CD4-positive, CD25-positive, alpha-beta regulatory T cell (primary cell): Measurements from ENCODE around the gene PLEKHG2. TPM values are rescaled to one million over a fixed set of nuclear protein-coding genes. Genes with fewer than 3 reads are reported as not detected.

Experiments
- ATAC-seq, 2 donors: fragments of 150-1000 bp; cut with Tn5 transposase; one replicate each; pipeline ENCODE4 v1.10.0; 2021; ENCODE audit warnings: low read depth in 2 of 2, moderate number of reproducible peaks in 2 of 2, moderate library complexity in 1 of 2
- DNase-seq, 3 donors: peaks; one replicate each; pipeline versions ENCODE4 v3.0.0 to v3.0.0-alpha.2; 2012 to 2022; ENCODE audit warnings: mixed read lengths in 1 of 3
- H3K27ac ChIP-seq: one replicate; pipeline ENCODE4 v1.7.0; 2013; ENCODE audit warnings: mild to moderate bottlenecking, low read length; ENCODE audit not compliant: insufficient read depth, poor library complexity, severe bottlenecking
- H3K27me3 ChIP-seq: one replicate; pipeline ENCODE4 v1.7.0; 2013; ENCODE audit warnings: low read length; ENCODE audit not compliant: control insufficient read depth, insufficient read depth
- H3K36me3 ChIP-seq: one replicate; pipeline ENCODE4 v1.7.0; 2013; ENCODE audit warnings: mild to moderate bottlenecking, low read length, moderate library complexity; ENCODE audit not compliant: control insufficient read depth, insufficient read depth
- H3K4me1 ChIP-seq: 2 replicates; pipeline ENCODE4 v1.7.0; 2013; ENCODE audit warnings: mild to moderate bottlenecking, low read length; ENCODE audit not compliant: insufficient read depth, control insufficient read depth, poor library complexity, severe bottlenecking
- H3K4me3 ChIP-seq: one replicate; pipeline ENCODE4 v1.7.0; 2013; ENCODE audit warnings: low read depth, mild to moderate bottlenecking, low read length, moderate library complexity
- H3K9me3 ChIP-seq, 2 experiments: 1 replicate in 1 of 2; 2 replicates in 1 of 2; pipeline ENCODE4 v1.7.0; 2013; ENCODE audit warnings: low read length in 2 of 2, mild to moderate bottlenecking in 1 of 2, moderate library complexity in 1 of 2; ENCODE audit not compliant: control insufficient read depth in 2 of 2
- H3K27ac Mint-ChIP-seq, 3 donors: one replicate each; pipeline ENCODE4 v1.8.0; 2020 to 2022; ENCODE audit warnings: mild to moderate bottlenecking in 3 of 3, mixed read lengths in 3 of 3, moderate library complexity in 2 of 3
- H3K27me3 Mint-ChIP-seq: one replicate; pipeline ENCODE4 v1.8.0; 2022; ENCODE audit warnings: mild to moderate bottlenecking, mixed read lengths
- H3K36me3 Mint-ChIP-seq: one replicate; pipeline ENCODE4 v1.8.0; 2020; ENCODE audit warnings: mixed read lengths
- H3K4me1 Mint-ChIP-seq, 4 donors: one replicate each; pipeline ENCODE4 v1.8.0; 2020 to 2022; ENCODE audit warnings: mixed read lengths in 4 of 4, mild to moderate bottlenecking in 1 of 4
- H3K4me3 Mint-ChIP-seq, 4 donors: one replicate each; pipeline ENCODE4 v1.8.0; 2020 to 2022; ENCODE audit warnings: mild to moderate bottlenecking in 4 of 4, mixed read lengths in 4 of 4, moderate library complexity in 3 of 4
- H3K9me3 Mint-ChIP-seq, 7 donors: one replicate each; pipeline ENCODE4 v1.8.0; 2020 to 2022; ENCODE audit warnings: mixed read lengths in 7 of 7, mild to moderate bottlenecking in 3 of 7, moderate library complexity in 2 of 7
- polyA plus RNA-seq, 4 donors: library from polyadenylated mRNA; unstranded; fragments of 300-500 nt; fragmentation: Illumina TruSeq; gene quantifications; one replicate each; pipeline ENCODE4 v1.2.3, GENCODE V29; 2021
- total RNA-seq: library from RNA; stranded (reverse); gene quantifications from one replicate; pipeline ENCODE4 v1.2.3, GENCODE V29; 2022

Gene PLEKHG2
- total and polyA plus RNA-seq, 5 donors from 2014 or later = 1.3 to 209 (median 3.1) TPM

- Histone ChIP-seq H3K36me3 (peaks cover 25% of the 10 kb centered on the region), H3K27me3 (no peaks in the 10 kb centered on the region), H3K4me1 (no peaks in the 10 kb centered on the region), H3K9me3 (no peaks in the 10 kb centered on the region), H3K4me3 (no peak overlapping the region), H3K27ac (no peak overlapping the region)
- no peak overlapping the region for H3K4me3 Mint-ChIP-seq
- no peak for ATAC-seq
- DNase-seq = no peak
- H3K9me3 Mint-ChIP-seq = no peaks in the 10 kb centered on the region
- H3K27ac Mint-ChIP-seq = peak overlapping the region in 1 of 3 donors; percentile 43
- no peaks in the 10 kb centered on the region for H3K27me3 Mint-ChIP-seq
- H3K36me3 Mint-ChIP-seq = peaks cover 17% of the 10 kb centered on the region
- peaks cover 0 to 10% (median 2%) of the 10 kb centered on the region in 4 donors for H3K4me1 Mint-ChIP-seq
Observed at GRCh38 chr19:39423258-39424086, 11.0 kb downstream of the PLEKHG2 start.

- Histone ChIP-seq H3K4me3 (no peak overlapping the region), H3K27ac (no peak overlapping the region), H3K9me3 (no peaks in the 10 kb centered on the region), H3K27me3 (no peaks in the 10 kb centered on the region), H3K4me1 (no peaks in the 10 kb centered on the region), H3K36me3 (peaks cover 19% of the 10 kb centered on the region)
- Mint-ChIP-seq H3K4me3 (no peak overlapping the region), H3K4me1 (peaks cover 0 to 10% (median 2%) of the 10 kb centered on the region in 4 donors), H3K36me3 (peaks cover 14% of the 10 kb centered on the region), H3K27me3 (no peaks in the 10 kb centered on the region), H3K9me3 (no peaks in the 10 kb centered on the region), H3K27ac (no peak overlapping the region)
- DNase-seq (no peak), ATAC-seq (no peak)
Observed at GRCh38 chr19:39424934-39425333, 12.5 kb downstream of the PLEKHG2 start.

GRCh38 chr19:39425744-39426143 is 13.3 kb downstream of the PLEKHG2 start:
- Histone ChIP-seq H3K27me3 (no peaks in the 10 kb centered on the region), H3K9me3 (no peaks in the 10 kb centered on the region), H3K4me3 (no peak overlapping the region), H3K36me3 (peaks cover 19% of the 10 kb centered on the region), H3K4me1 (peaks cover under 1% of the 10 kb centered on the region), H3K27ac (no peak overlapping the region)
- Mint-ChIP-seq H3K27me3 (no peaks in the 10 kb centered on the region), H3K9me3 (no peaks in the 10 kb centered on the region), H3K36me3 (peaks cover 14% of the 10 kb centered on the region), H3K27ac (peak overlapping the region in 2 of 3 donors; percentile 23 to 27), H3K4me3 (peak overlapping the region in 1 of 4 donors; percentile 14), H3K4me1 (peaks cover 0 to 15% (median 7%) of the 10 kb centered on the region in 4 donors)
- DNase-seq = no peak
- ATAC-seq = no peak

GRCh38 chr19:39426170-39426569 is 13.7 kb downstream of the PLEKHG2 start:
- H3K4me3 Mint-ChIP-seq = peak overlapping the region in 1 of 4 donors; percentile 14
- H3K27me3 Mint-ChIP-seq = no peaks in the 10 kb centered on the region
- H3K36me3 Mint-ChIP-seq = peaks cover 14% of the 10 kb centered on the region
- DNase-seq (no peak), ATAC-seq (no peak)
- Histone ChIP-seq H3K9me3 (no peaks in the 10 kb centered on the region), H3K4me3 (no peak overlapping the region), H3K36me3 (peaks cover 19% of the 10 kb centered on the region), H3K4me1 (peaks cover 4% of the 10 kb centered on the region), H3K27me3 (no peaks in the 10 kb centered on the region), H3K27ac (no peak overlapping the region)
- peak overlapping the region in 2 of 3 donors; percentile 11 to 27 for H3K27ac Mint-ChIP-seq
- H3K4me1 Mint-ChIP-seq = peaks cover 0 to 20% (median 11%) of the 10 kb centered on the region in 4 donors
- H3K9me3 Mint-ChIP-seq = no peaks in the 10 kb centered on the region

GRCh38 chr19:39427707-39428106 is 15.2 kb downstream of the PLEKHG2 start:
- DNase-seq (no peak), ATAC-seq (no peak)
- Mint-ChIP-seq H3K4me1 (peaks cover 0 to 25% (median 14%) of the 10 kb centered on the region in 4 donors), H3K36me3 (peaks cover 14% of the 10 kb centered on the region), H3K27me3 (no peaks in the 10 kb centered on the region), H3K4me3 (no peak overlapping the region), H3K27ac (no peak overlapping the region), H3K9me3 (no peaks in the 10 kb centered on the region)
- Histone ChIP-seq H3K9me3 (no peaks in the 10 kb centered on the region), H3K27ac (no peak overlapping the region), H3K27me3 (no peaks in the 10 kb centered on the region), H3K4me1 (peaks cover 7% of the 10 kb centered on the region), H3K36me3 (peaks cover 15% of the 10 kb centered on the region), H3K4me3 (no peak overlapping the region)

- H3K36me3 Mint-ChIP-seq = peaks cover 21% of the 10 kb centered on the region
- peaks cover 17% of the 10 kb centered on the region for H3K36me3 ChIP-seq
- peaks cover 0 to 33% (median 20%) of the 10 kb centered on the region in 4 donors for H3K4me1 Mint-ChIP-seq
- no peaks in the 10 kb centered on the region for H3K9me3 ChIP-seq
- no peak overlapping the region for H3K27ac ChIP-seq
- ATAC-seq = no peak
- no peak for DNase-seq
- H3K27ac Mint-ChIP-seq = peak overlapping the region in 1 of 3 donors; percentile 91
- peaks cover 9% of the 10 kb centered on the region for H3K4me1 ChIP-seq
- H3K4me3 ChIP-seq = no peak overlapping the region
- H3K4me3 Mint-ChIP-seq = no peak overlapping the region
- H3K27me3 ChIP-seq = no peaks in the 10 kb centered on the region
- H3K27me3 Mint-ChIP-seq = no peaks in the 10 kb centered on the region
- no peaks in the 10 kb centered on the region for H3K9me3 Mint-ChIP-seq
Observed at GRCh38 chr19:39428283-39429112, 16.0 kb downstream of the PLEKHG2 start.

- peaks cover 23% of the 10 kb centered on the region for H3K36me3 ChIP-seq
- H3K9me3 ChIP-seq = no peaks in the 10 kb centered on the region
- ATAC-seq = peak; percentile 76 to 80
- Mint-ChIP-seq H3K27me3 (peaks cover 2% of the 10 kb centered on the region), H3K4me3 (peak overlapping the region in 3 of 4 donors; percentile 21 to 90 (median 86)), H3K27ac (peak overlapping the region; percentile 47 to 89 (median 84)), H3K36me3 (peaks cover 22% of the 10 kb centered on the region), H3K4me1 (peaks cover 0 to 53% (median 33%) of the 10 kb centered on the region in 4 donors), H3K9me3 (no peaks in the 10 kb centered on the region)
- H3K27me3 ChIP-seq = no peaks in the 10 kb centered on the region
- peak overlapping the region; percentile 82 for H3K27ac ChIP-seq
- peaks cover 28% of the 10 kb centered on the region for H3K4me1 ChIP-seq
- no peak overlapping the region for H3K4me3 ChIP-seq
- peak; percentile 60 to 85 (median 72) for DNase-seq
Observed at GRCh38 chr19:39430675-39431593, 18.5 kb downstream of the PLEKHG2 start.
